Activated T-cell treated with anti-CD3 and anti-CD28 coated beads, Interleukin-2, amount 50 U/mL, for 72 hours (primary cell): ENCODE measurements around the gene GABRD. TPM values are rescaled to one million over a fixed set of nuclear protein-coding genes. Genes with fewer than 3 reads are reported as not detected.

Experiments used
- ATAC-seq, 2 donors: fragments of 150-1000 bp; cut with Tn5 transposase; replicated peaks in 1 of 2; 2 replicates each; pipeline ENCODE4 v1.10.0; 2021; ENCODE audit warnings: moderate library complexity in 2 of 2, mild to moderate bottlenecking in 1 of 2
- DNase-seq, 2 donors: peaks; one replicate each; pipeline ENCODE4 v3.0.0; 2021 to 2022; ENCODE audit warnings: mixed read lengths in 1 of 2
- H3K27ac Mint-ChIP-seq: one replicate; pipeline ENCODE4 v1.8.0; 2022; ENCODE audit warnings: mild to moderate bottlenecking, moderate library complexity, mixed read lengths
- H3K27me3 Mint-ChIP-seq: one replicate; pipeline ENCODE4 v1.8.0; 2022; ENCODE audit warnings: low read depth, mixed read lengths
- H3K36me3 Mint-ChIP-seq, 2 donors: one replicate each; pipeline ENCODE4 v1.8.0; 2022; ENCODE audit warnings: mixed read lengths in 2 of 2, mild to moderate bottlenecking in 1 of 2; ENCODE audit not compliant: insufficient read depth in 2 of 2
- H3K4me1 Mint-ChIP-seq: one replicate; pipeline ENCODE4 v1.8.0; 2022; ENCODE audit warnings: low read depth, mixed read lengths
- H3K4me3 Mint-ChIP-seq, 2 donors: one replicate each; pipeline ENCODE4 v1.8.0; 2022; ENCODE audit warnings: mild to moderate bottlenecking in 2 of 2, mixed read lengths in 2 of 2, moderate library complexity in 2 of 2
- H3K9me3 Mint-ChIP-seq, 2 donors: one replicate each; pipeline ENCODE4 v1.8.0; 2022; ENCODE audit warnings: mixed read lengths in 2 of 2
- total RNA-seq, 2 donors: library from RNA; stranded (reverse); gene quantifications; one replicate each; pipeline ENCODE4 v1.2.3, GENCODE V29; 2022

GABRD gene
- total RNA-seq, 2 donors from 2014 or later: not detected

DNA sequence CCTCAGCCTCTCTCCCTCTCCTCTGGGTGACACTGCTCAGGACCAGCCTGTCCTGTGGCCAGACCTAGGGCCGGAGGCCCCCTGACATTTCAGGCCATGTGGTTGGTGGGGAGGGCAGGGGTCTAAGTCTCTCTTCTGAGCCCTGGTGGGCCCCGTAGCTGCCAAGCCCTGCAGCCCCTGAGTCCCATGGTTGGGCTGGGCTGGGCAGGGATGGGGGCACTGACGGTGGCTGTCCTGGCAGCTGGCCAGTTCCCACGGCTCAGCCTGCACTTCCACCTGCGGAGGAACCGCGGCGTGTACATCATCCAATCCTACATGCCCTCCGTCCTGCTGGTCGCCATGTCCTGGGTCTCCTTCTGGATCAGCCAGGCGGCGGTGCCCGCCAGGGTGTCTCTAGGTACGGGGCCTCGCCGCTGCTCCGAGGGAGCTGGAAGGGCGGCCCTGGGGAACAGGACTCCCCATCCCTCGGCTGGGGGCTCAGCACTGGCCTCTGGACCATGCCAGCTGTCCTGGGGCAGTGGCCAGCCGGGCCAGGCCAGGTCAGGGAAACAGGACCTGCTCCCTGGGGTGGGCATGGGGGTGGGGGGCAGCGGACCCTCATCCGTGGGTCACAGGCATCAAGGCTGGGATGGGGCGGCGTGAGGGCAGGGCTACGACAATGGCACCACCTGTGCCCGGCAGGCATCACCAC is 9.9 kb downstream of the GABRD start:
- H3K9me3 Mint-ChIP-seq: no peaks in the 10 kb centered on the region
- no peak overlapping the region for H3K27ac Mint-ChIP-seq
- H3K36me3 Mint-ChIP-seq: no peaks in the 10 kb centered on the region
- H3K4me1 Mint-ChIP-seq: no peaks in the 10 kb centered on the region
- H3K4me3 Mint-ChIP-seq: no peak overlapping the region
- DNase-seq (no peak), ATAC-seq (no peak)
- no peaks in the 10 kb centered on the region for H3K27me3 Mint-ChIP-seq

GRCh38 chr1:2029561-2029960 is 10.4 kb downstream of the GABRD start:
- H3K27me3 Mint-ChIP-seq: no peaks in the 10 kb centered on the region
- no peaks in the 10 kb centered on the region for H3K9me3 Mint-ChIP-seq
- ATAC-seq (no peak), DNase-seq (no peak)
- no peaks in the 10 kb centered on the region for H3K36me3 Mint-ChIP-seq
- no peak overlapping the region for H3K4me3 Mint-ChIP-seq
- no peaks in the 10 kb centered on the region for H3K4me1 Mint-ChIP-seq
- no peak overlapping the region for H3K27ac Mint-ChIP-seq

- DNase-seq: no peak
- Mint-ChIP-seq H3K9me3 (no peaks in the 10 kb centered on the region), H3K27ac (no peak overlapping the region), H3K4me1 (no peaks in the 10 kb centered on the region), H3K27me3 (no peaks in the 10 kb centered on the region), H3K36me3 (no peaks in the 10 kb centered on the region), H3K4me3 (no peak overlapping the region)
- ATAC-seq: no peak
Measured at GRCh38 chr1:2030076-2030871, 11.1 kb downstream of the GABRD start.

DNA sequence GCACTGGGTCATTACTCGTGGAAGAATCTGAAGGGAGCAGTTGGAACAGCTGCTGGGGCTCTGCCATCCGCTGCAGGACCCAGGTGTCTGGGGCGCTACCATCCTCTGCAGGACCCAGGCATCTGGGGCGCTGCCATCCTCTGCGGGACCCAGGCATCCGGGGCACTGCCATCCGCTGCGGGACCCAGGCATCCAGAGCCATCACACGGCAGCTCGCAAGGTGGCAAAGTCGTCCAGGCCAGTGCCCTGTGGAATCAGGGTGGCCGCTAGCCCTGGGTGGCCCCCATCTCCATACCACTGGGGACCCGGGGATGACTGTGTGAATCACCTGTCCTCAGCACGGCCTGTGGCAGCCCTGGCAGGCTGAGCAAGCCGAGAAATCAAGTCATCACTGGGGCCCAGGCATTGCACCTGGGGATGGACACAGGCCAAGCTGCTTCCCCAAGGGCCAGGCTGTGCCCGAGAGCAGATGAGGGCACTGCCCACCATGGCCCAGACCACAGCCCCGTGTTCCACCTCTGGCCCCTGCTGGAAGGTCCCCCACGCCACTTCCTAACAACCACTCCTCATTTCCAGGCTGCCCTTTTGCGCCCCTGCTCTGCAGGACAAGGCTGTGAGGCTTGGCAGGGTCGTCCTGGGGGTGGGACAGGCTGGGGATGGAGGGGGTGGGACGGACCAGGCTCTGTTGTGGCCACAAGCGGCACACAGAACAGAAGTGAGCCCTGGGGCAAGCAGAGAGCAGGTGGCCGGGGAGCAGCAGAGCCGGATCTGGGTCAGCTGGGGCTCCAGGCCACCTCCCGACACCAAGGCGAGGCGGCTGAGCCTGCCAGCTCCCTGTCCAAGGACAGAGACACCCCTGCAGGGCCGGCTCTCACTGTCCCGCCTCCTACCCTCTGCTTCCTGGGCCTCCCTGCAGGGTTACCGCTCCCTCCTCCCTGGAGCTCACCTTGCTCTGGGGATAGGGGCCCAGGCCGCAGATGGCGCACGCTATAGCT is 12.7 kb downstream of the GABRD start:
- no peak overlapping the region for H3K4me3 Mint-ChIP-seq

GRCh38 chr1:2032737-2033136 is 13.6 kb downstream of the GABRD start:
- Mint-ChIP-seq H3K9me3 (no peaks in the 10 kb centered on the region), H3K4me3 (no peak overlapping the region), H3K4me1 (no peaks in the 10 kb centered on the region), H3K36me3 (no peaks in the 10 kb centered on the region), H3K27me3 (no peaks in the 10 kb centered on the region), H3K27ac (no peak overlapping the region)
- ATAC-seq (no peak), DNase-seq (no peak)

More for the DNA sequence above, 12.7 kb downstream of the GABRD start:
- H3K9me3 Mint-ChIP-seq: no peaks in the 10 kb centered on the region
- ATAC-seq (no peak), DNase-seq (no peak)
- H3K27ac Mint-ChIP-seq: no peak overlapping the region
- no peaks in the 10 kb centered on the region for H3K36me3 Mint-ChIP-seq
- no peaks in the 10 kb centered on the region for H3K27me3 Mint-ChIP-seq
- H3K4me1 Mint-ChIP-seq: no peaks in the 10 kb centered on the region

DNA sequence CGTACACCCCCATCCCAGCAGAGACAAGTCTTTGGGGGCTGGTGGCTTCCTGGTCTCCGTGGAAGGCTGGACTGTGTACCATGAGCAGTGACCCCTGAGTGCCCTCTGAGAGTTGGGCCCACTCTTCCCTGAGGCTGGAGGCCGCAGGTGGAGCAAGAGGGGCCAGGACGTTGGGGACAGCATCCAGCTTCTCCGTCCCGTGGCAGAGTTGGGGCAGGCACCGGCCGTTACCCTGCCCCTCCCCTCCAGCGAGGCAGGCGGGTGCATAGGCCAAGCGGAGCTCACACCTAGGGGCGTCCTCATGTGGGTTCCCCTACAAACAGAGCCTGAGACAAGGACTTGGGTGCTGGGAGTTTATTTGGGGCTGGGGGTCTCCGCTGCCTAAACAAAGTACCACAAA is 14.0 kb downstream of the GABRD start:
- no peak overlapping the region for H3K27ac Mint-ChIP-seq
- H3K27me3 Mint-ChIP-seq: no peaks in the 10 kb centered on the region
- no peak overlapping the region for H3K4me3 Mint-ChIP-seq
- no peaks in the 10 kb centered on the region for H3K9me3 Mint-ChIP-seq
- ATAC-seq: no peak
- no peak for DNase-seq
- H3K4me1 Mint-ChIP-seq: no peaks in the 10 kb centered on the region
- H3K36me3 Mint-ChIP-seq: no peaks in the 10 kb centered on the region

DNA sequence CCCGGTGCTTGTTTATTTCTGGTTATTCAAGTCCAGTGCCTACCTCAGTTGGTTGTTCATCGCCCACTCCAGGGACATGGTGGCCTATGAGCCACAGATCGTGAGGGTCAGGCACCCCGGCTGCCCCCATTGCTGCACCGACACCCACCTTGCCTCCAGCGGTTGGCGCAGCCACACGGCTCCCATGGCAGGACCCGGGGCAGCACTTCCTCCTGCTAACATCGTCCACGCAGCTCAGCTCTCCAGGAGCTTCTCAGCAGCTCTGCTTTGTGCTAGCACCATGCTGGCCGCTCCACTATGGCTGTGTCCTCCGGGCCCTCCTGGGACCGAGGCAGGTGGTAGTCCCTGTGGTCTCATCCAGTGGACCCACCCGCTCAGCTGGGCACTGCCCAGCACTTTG is 17.1 kb downstream of the GABRD start:
- H3K9me3 Mint-ChIP-seq: no peaks in the 10 kb centered on the region
- no peak overlapping the region for H3K27ac Mint-ChIP-seq

GRCh38 chr1:2037314-2037979 is 18.3 kb downstream of the GABRD start:
- Mint-ChIP-seq H3K4me1 (no peaks in the 10 kb centered on the region), H3K4me3 (no peak overlapping the region), H3K9me3 (no peaks in the 10 kb centered on the region), H3K27me3 (no peaks in the 10 kb centered on the region), H3K27ac (no peak overlapping the region), H3K36me3 (no peaks in the 10 kb centered on the region)
- ATAC-seq: no peak
- no peak for DNase-seq

More for the DNA sequence above, 17.1 kb downstream of the GABRD start:
- no peak overlapping the region for H3K4me3 Mint-ChIP-seq
- DNase-seq (no peak), ATAC-seq (no peak)
- H3K27me3 Mint-ChIP-seq: no peaks in the 10 kb centered on the region
- no peaks in the 10 kb centered on the region for H3K4me1 Mint-ChIP-seq
- H3K36me3 Mint-ChIP-seq: no peaks in the 10 kb centered on the region

DNA sequence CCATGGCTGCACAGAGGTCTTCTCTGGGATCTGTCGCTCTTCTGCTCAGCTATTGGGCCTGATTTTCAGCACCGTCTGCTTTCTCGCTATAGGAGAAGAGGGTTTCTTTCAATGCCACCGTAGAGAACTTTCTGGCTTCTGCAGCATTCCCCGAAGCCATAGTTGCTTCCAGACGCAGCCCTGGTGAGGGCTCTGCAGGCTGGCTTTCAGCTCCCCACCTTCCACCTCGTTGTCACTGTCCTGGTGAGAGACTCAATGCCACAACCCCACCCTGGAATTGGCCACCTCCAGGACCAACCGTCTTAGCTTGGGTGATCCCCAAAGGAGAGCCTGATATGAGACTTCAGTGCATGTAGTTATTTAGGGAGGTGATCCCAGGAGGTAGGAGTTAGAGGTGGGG is 19.1 kb downstream of the GABRD start:
- ATAC-seq (no peak), DNase-seq (no peak)
- H3K9me3 Mint-ChIP-seq: no peaks in the 10 kb centered on the region
- no peak overlapping the region for H3K27ac Mint-ChIP-seq
- no peaks in the 10 kb centered on the region for H3K27me3 Mint-ChIP-seq
- no peak overlapping the region for H3K4me3 Mint-ChIP-seq
- no peaks in the 10 kb centered on the region for H3K4me1 Mint-ChIP-seq
- H3K36me3 Mint-ChIP-seq: no peaks in the 10 kb centered on the region

GRCh38 chr1:2039251-2039650 is 20.1 kb downstream of the GABRD start:
- ATAC-seq (no peak), DNase-seq (no peak)
- no peak overlapping the region for H3K4me3 Mint-ChIP-seq
- peaks cover 5% of the 10 kb centered on the region for H3K4me1 Mint-ChIP-seq
- H3K27ac Mint-ChIP-seq: no peak overlapping the region
- H3K27me3 Mint-ChIP-seq: no peaks in the 10 kb centered on the region
- no peaks in the 10 kb centered on the region for H3K9me3 Mint-ChIP-seq
- no peaks in the 10 kb centered on the region for H3K36me3 Mint-ChIP-seq

DNA sequence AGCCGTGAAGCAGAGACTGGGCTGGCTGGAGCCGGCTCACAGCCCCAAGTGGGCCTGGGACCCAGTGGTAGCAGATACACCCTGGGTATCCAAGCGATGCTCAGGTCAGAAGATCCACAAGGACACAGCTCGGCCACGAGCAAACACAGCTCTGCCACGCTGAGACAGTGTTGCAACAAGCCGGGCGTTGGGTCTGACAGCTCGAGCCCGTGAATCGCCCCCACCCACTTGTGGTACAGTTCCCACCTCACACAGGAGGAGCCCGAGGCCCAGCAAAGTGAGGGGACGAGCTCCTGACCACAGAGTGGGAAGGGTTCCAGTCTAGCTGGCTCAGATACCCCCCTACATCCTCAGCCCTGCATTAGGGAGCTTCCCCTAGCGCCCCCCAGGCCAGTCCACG is 22.2 kb downstream of the GABRD start:
- ATAC-seq (no peak), DNase-seq (no peak)
- no peak overlapping the region for H3K4me3 Mint-ChIP-seq
- H3K9me3 Mint-ChIP-seq: no peaks in the 10 kb centered on the region
- peaks cover 14% of the 10 kb centered on the region for H3K4me1 Mint-ChIP-seq
- H3K27ac Mint-ChIP-seq: no peak overlapping the region
- H3K36me3 Mint-ChIP-seq: no peaks in the 10 kb centered on the region
- H3K27me3 Mint-ChIP-seq: no peaks in the 10 kb centered on the region

GRCh38 chr1:2041887-2042286 is 22.7 kb downstream of the GABRD start:
- Mint-ChIP-seq H3K4me1 (peaks cover 14% of the 10 kb centered on the region), H3K9me3 (no peaks in the 10 kb centered on the region), H3K27ac (no peak overlapping the region), H3K27me3 (no peaks in the 10 kb centered on the region), H3K36me3 (no peaks in the 10 kb centered on the region), H3K4me3 (no peak overlapping the region)
- ATAC-seq (no peak), DNase-seq (no peak)
